Cardiac septum (tissue), 1 donor: ENCODE measurements around the gene RHOT1. TPM values are rescaled to one million over a fixed set of nuclear protein-coding genes. Genes with fewer than 3 reads are reported as not detected.
"Not testable (repeated sequence)": the region's sequence is repeated elsewhere in the genome, so short reads cannot be mapped to it uniquely, and the experiment has no call there.

ENCODE experiments used
- DNase-seq: peaks from one replicate; pipeline ENCODE4 v3.0.0-alpha.2; 2020; ENCODE audit warnings: low spot score
- intact Hi-C: fragments of 100-400 bp; cut with DNase I; formaldehyde crosslinking; loops from one replicate; pipeline ENCODE4 v1.14.0; 2022
- total RNA-seq: library from RNA; stranded (reverse); fragmentation: NEBNext Ultra II Directional; extraction: Animal tissue kit (Norgen Biotek cat#: 25700); gene quantifications from one replicate; pipeline ENCODE4 v1.2.1, GENCODE V29; 2021
- donor health status: DM: no; HTN: no; CAD: no.

Gene RHOT1
- total RNA-seq, 1 donor from 2014 or later = 39.4 TPM

DNA sequence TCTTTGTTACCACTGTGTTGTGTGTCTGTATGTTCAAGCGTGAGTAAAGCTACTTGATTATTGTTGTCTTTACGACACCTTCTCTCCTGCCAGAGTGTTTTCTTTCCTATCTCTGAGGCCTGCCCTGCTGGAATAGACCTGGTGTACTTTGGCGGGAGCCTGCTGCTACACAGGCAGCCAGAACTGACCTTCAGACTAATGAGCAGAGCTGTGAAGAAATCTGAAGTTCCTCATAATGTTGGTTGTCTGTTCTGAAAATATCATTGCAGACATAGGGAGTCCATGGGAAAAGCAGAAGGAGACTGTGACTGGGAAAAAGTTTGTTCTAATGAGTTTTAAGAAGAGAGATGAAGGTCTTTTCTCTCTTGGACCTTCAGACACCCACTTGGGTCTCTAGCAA, 9.8 kb downstream of the RHOT1 start:
- no peak for DNase-seq
- intact Hi-C loops = no loop called here

- intact Hi-C loops = no loop called here
- no peak for DNase-seq
Measured at GRCh38 chr17:32155896-32156295, 13.6 kb downstream of the RHOT1 start.

DNA sequence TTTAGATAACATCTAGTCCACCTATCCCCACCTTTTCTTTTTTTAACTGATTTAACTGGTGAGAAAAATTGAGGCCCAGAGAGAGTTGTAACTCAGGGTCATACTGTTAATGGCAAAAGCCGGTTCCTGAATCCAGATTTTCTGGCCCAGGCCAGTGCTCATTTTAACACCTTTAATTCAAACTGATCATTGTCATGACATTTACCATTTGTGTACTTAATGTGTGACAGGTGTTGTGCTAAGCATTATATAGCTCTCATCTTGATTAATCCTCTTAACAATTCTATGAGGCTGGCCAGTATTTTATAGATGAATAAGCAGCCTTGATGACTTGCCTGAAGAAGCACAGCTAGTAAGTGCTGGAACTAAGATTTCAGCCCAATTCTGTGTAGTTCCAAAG, 14.4 kb downstream of the RHOT1 start:
- DNase-seq = no peak
- intact Hi-C loops = no loop called here

DNA sequence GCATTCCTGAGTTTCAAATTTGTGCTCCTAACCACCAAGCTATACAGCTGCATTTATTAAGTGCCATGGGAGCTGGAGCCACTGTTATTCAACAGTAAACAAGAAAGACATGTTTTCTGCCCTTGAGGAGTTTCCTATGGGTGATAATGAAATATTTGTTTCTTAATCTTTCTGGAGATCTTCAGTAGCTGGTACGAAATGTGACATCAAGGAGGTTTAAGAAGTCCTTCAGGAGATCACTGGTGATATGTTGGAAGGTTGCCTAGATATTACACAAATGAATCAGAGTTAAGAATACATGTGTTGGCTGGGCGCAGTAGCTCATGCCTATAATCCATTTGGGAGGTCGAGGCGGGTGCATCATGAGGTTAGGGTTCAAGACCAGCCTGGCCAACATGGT, 14.9 kb downstream of the RHOT1 start:
- intact Hi-C loops = no loop called here
- DNase-seq = no peak

DNA sequence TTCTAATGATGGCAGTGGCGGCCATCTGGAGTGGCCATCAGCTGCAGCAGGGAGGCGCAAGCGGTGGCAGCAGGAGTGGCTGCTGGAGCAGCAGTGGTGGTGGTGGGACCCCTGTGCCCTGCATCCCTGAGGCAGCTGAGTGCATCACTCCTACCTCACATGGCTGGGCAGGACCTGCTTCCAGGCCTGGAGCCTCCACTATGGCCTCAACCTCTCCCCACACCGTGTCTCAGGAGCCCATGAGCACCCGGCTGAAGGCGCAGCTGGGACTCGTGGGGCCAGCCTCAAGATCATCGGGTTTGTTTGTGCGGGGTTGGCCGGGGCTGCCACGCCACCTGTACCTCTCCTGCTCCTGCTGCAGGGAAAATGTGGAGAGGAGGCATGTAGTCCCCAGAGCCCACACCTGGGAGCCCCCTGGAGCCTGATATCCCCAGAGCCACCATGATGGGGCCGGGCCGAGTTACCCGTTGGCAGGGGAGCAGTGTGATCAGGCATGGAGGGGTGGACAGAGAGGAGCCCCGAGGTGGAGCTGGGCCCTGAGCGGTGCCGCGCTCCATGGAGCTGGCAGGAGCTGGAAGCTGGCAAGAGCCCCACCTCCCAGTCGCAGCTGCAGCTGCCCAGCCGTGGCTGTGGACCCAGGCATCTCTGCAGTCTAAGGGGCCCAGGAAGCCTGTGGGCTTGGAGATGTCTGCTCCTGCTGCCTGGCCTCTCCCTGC, 16.7 kb downstream of the RHOT1 start:
- intact Hi-C loops = no loop called here
- DNase-seq = no peak

- no peak for DNase-seq
- intact Hi-C loops = no loop called here
Measured at GRCh38 chr17:32159586-32160438, 17.5 kb downstream of the RHOT1 start.

DNA sequence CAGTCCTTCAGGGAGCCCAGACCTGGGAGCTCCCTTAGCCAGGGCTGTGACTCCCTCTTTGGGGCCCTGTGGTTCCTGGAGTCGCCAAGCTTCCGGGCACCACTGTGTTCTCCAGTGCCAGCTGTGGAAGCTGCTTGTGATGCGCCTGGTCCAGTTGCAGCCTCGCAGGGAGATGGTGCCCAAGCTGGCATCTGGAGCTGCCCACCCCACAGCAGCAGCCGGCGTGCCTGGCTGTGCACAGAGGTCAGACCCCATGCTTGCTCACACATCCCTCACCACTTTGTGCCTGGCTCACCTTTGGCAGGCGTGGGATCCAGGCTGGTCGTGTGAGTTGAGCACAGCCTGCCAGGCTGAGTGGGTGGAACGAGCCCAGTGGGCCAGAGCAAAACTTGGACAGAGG, 18.2 kb downstream of the RHOT1 start:
- intact Hi-C loops = no loop called here
- DNase-seq = no peak

DNA sequence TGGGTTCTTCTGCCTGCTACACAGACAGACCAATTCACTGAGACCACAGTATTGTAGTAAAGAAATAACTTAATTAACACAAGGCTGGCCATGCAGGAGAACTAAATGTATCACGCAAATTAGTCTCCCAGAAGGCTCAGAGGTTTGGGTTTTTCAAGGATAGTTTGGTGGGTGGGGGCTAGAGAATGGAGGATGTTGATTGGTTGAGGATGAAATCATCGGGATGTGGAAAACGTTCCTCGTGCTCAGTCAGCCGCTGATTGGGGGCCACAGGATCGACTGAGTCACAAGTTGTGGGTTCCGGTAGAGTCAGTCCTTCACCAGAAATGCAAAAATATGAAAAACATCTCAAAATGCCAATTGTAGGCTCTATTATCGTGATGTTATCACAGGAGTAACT, 18.7 kb downstream of the RHOT1 start:
- DNase-seq = no peak
- intact Hi-C loops = no loop called here

GRCh38 chr17:32161506-32162365, 19.4 kb downstream of the RHOT1 start:
- DNase-seq = no peak
- intact Hi-C loops = no loop called here

GRCh38 chr17:32174889-32175288, 32.6 kb downstream of the RHOT1 start:
- intact Hi-C loops = no loop called here
- DNase-seq = no peak

- intact Hi-C loops, DNase-seq: not testable (repeated sequence)
Measured at GRCh38 chr17:32178679-32179078, 36.4 kb downstream of the RHOT1 start.

- intact Hi-C loops, DNase-seq: not testable (repeated sequence)
Measured at GRCh38 chr17:32179103-32179502, 36.8 kb downstream of the RHOT1 start.

GRCh38 chr17:32179526-32179925, 37.2 kb downstream of the RHOT1 start:
- not testable (repeated sequence) for DNase-seq

DNA sequence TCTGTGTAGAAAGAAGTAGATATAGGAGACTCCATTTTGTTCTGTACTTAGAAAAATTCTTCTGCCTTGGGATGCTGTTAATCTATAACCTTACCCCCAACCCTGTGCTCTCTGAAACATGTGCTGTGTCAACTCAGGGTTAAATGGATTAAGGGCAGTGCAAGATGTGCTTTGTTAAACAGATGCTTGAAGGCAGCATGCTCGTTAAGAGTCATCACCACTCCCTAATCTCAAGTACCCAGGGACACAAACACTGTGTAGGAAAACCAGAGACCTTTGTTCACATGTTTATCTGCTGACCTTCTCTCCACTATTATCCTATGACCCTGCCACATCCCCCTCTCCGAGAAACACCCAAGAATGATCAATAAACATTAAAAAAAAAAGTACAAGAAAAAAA, 38.0 kb downstream of the RHOT1 start:
- intact Hi-C loops, DNase-seq: not testable (repeated sequence)

More at GRCh38 chr17:32179526-32179925, 37.2 kb downstream of the RHOT1 start:
- intact Hi-C loops = not testable (repeated sequence)

DNA sequence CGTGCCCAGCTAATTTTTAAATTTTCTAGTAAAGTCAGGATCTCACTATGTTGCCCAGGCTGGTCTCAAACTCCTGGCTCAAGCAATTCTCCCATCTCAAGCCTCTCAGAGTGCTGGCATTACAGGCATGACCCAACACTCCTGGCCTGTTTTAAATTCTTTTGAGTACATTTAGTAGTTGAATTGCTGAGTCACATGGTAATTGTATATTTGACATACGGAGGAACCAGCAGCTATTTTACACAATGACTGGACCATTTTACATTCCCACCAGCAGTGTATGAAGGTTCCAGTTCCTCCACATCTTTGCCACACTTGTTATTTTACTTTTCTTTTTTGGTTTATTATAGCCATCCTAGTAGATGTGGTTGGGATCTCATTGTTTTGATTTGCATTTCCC, 43.6 kb downstream of the RHOT1 start:
- intact Hi-C loops = no loop called here
- DNase-seq = no peak

GRCh38 chr17:32187271-32187670, 45.0 kb downstream of the RHOT1 start:
- intact Hi-C loops = no loop called here
- no peak for DNase-seq

DNA sequence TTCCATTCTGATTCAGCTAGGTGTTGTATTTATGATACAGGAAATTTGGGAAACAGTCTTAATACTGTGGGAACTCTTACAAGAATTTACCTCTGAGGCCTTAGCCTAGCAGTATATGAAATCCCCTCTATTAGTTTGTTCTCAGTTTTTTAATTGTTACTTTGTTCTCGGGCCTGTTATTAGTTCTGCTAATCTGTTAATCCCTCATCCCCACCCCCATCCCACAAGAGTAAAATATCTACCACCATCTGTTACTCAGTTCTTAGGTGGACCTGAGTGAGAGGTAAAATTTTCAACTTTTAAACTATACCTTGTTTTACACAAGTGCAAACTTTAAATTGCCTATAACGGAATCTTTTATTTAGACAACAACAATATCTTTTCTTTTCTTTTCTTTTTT, 47.0 kb downstream of the RHOT1 start:
- intact Hi-C loops = no loop called here
- DNase-seq = no peak

- DNase-seq = no peak
- intact Hi-C loops = no loop called here
Measured at GRCh38 chr17:32191306-32191705, 49.0 kb downstream of the RHOT1 start.

DNA sequence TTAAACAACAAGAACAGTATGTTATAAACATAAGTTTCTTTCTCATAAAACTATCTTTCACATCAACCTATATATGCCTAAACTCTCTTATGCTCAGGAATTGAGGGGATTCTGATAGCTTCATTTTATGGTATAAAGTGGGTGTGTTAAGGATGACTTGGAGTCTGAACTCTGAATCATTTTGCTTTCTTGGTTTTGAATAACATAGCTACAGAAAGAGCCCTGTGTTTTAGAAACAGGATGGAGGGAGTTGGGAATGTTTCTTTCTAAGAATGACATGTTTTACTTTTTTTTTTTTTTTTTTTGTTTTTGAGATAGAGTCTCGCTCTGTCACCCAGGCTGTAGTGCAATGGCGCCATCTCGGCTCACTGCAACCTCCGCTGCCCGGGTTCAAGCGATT, 50.1 kb downstream of the RHOT1 start:
- DNase-seq = no peak
- intact Hi-C loops = no loop called here

GRCh38 chr17:32197987-32198386, 55.7 kb downstream of the RHOT1 start:
- no peak for DNase-seq
- intact Hi-C loops = no loop called here
